HG03571 (cell line): Measurements from ENCODE around the gene SLC43A3.

Experiments used
- ATAC-seq: cut with Tn5 transposase; IDR thresholded peaks from one replicate; pipeline ENCODE4 v1.9.1; 2021; ENCODE audit not compliant: unreplicated experiment

The SLC43A3 gene

DNA sequence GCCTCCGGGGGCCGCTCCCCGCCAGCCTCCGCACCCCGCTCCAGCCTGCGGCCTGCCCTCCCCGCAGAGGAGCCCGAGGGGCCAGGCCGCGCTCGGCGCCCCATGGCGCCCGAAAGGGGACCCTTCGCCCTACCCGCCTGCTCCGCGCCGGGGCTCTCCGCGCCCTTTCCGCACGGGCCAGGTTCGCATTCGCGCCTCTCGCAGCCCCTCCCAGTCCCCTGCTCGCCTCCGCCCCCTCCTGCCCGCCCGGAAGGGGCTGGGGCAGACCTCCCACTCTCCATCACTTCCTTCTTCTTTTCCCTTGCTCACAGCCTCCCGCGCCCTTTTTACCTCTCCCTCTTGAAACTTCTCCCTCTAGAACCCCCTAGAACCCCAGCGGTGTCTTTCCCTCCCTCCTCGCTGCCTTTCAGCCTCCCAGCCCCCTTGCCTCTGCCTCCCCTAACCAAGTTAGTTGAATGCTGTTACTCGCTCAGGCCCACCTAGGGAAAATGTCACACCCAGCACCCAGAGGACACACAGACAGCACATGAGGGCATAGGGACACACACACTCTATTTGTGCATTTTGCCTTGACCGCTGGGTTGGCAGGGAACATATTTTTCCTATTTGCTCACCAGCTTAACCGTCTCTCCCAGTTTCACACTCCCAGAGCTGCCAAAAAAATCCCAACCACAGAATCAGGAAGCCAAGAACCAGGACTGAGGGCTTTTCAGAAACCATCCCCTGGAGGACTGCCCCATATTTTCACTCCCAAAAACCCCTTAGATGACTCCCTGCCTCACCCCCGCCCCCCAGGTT lies at the start of gene SLC43A3:
Gene SLC43A3, minus strand, starts transcription at position 193 of the 798 bp plus-strand sequence. CDS start 949 bp downstream, outside the sequence.
- ATAC-seq, result peak; percentile 52

DNA sequence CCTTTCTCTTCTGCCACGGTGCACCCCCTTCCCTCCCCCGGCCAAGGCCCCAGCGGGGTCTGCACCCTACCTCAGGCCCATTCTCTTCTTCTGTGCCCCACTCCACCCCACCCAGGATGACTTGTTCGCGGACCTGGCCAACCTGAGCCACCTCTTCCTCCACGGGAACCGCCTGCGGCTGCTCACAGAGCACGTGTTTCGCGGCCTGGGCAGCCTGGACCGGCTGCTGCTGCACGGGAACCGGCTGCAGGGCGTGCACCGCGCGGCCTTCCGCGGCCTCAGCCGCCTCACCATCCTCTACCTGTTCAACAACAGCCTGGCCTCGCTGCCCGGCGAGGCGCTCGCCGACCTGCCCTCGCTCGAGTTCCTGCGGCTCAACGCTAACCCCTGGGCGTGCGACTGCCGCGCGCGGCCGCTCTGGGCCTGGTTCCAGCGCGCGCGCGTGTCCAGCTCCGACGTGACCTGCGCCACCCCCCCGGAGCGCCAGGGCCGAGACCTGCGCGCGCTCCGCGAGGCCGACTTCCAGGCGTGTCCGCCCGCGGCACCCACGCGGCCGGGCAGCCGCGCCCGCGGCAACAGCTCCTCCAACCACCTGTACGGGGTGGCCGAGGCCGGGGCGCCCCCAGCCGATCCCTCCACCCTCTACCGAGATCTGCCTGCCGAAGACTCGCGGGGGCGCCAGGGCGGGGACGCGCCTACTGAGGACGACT lies 49.3 kb upstream of the SLC43A3 start:
- ATAC-seq, result peak; percentile 31

DNA sequence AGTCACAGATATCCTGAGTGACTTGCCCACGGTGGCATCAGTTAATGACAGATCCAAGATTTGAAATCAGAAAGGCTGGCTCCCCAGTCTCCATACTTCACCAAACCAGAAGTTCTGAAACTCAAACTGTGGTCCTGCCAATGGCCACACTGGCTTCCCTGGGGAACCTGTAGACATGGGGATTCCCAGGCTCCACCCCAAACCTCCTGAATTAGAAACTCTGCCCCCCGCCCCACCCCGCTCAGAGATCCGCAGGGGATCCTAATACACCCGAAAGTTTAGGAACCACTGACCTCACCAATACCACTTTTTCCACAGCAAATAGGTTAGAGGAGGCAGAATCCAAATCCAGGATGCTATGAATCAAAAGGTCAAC lies 48.7 kb upstream of the SLC43A3 start:
- peak; percentile 24 for ATAC-seq

DNA sequence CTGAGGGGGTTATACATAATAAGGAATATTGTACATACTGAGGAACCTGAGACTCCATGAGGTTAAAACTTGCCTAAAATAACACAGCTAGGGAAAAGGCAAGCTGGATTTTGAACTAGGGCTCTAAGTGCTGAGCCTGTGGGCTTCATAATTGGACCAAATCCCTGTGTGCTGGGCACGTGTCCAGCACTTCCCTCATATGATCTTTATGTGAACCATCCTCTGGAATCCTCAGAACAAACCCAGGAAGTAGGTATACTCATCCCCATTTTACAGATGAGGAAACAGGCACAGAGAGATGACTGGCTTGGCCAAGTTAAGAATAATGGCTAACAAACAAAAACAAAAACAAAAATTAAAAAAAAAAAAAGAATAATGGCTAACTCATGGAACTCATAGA lies 48.3 kb upstream of the SLC43A3 start:
- no peak for ATAC-seq

DNA sequence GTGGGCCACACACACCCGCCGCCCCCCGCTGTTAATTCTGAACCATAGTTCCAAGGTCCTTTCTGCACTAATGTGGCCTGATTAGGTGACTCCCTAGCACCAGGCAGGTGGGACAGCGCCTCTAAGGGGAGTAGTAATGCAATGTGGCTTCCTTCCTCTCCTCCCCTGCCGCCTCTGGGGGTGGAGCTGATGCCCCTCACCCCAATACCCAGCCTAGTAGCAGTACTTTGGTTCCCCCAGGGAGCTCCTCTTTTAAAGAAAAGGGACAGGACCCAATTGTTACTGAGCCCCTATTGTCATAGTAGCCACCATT lies 47.8 kb upstream of the SLC43A3 start:
- no peak for ATAC-seq

DNA sequence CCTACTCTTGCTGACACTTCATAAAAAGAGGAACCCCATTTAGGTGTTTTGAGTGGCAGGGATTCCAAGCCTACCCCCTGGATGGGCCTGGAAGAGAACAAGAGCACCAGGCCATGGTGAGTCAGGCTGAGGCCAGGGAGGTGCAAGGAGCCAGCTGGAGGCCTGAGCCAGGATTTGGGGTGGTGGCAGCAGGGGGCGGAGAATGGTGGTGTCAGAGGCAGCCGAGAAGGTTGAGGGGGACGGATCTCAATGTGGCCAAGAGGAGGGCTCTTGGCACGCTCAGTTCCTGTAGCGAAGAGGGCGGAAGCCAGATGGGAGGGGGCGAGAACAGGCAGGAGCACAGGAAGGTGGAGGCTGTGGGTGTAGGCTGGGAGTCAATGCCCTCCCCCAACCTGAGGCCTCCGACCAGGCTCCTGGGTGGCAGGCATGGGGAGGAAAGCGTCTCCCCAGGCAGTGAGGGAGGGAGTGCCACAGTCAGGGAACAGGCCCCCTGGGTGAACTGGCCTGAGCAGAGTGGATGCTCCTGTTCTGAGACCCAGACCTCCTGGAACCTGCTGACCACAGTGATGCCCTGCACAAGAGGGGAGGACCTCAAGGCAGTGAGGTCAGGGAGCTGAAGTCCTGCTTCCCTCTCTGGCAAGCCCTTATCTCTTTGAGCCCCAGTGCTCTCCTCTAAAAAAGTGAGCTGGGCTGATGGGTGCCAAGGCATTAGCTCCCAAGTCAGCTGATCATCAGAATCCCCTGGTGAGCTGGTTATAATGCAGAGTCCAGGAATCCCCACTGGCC lies 47.3 kb upstream of the SLC43A3 start:
- peak; percentile 34 for ATAC-seq

DNA sequence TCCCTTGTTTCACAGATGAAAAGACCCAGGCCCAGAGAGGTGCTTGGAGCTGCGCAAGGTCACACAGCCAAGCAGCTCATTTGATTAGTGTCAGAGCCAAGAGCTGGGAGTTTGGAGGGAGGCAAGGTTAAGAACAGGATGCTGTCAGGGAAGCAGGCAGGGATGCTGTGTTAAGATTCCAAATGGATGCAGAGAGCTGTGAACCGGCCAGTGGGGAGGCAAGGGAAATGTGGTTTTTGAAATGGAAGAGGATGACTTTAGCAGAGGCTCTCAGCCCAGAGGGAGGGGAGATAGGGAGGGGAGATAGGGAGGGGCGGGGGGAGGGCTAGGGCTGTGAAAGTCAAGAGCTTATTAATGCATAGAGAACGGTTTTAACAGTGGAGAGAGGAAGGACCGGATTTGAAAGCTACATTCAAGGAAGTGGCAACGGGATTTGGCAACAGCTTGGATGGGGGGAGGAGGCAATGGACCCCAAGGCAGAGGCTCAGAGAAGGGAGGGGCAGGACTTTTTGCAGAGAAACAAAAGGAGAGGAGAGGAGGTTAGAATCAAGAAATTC lies 46.4 kb upstream of the SLC43A3 start:
- ATAC-seq, result no peak

DNA sequence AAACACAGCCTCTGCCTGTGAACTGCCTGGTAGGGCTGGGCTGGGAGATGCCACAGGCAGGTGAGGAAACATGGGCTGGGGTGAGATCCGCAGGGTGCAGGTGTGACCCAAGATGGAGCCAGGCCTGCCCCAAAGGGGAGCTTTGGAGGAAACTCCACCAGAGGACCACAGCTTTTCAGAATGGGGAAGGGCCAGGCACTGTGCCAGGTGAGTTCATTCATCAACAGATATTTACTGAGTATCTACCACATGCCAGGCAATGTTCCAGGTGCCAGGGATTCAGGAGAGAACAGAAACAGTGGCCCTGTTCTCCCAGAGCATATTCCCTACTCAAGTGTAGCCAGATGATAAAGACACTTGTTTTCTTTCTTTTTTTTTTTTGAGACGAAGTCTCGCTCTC lies 44.6 kb upstream of the SLC43A3 start:
- ATAC-seq, result no peak

DNA sequence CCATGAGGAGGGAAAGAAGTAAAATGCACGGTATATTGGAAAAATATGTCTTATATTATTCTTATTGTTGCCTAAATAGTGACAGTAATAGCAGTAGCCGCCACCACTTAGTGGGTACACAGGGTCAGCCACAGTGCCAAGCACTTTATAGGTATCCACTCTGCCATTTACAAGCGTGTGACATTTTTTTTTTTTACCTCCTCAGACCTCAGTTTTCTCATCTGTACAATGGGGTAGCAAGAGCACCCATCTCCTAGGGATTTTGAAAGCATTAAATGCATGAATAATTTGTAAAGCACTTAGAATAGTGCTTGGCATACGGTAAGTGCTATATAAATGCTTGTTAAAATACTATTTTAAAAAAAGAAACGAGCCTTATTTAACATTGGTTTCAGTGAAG lies 42.3 kb upstream of the SLC43A3 start:
- ATAC-seq, result no peak

DNA sequence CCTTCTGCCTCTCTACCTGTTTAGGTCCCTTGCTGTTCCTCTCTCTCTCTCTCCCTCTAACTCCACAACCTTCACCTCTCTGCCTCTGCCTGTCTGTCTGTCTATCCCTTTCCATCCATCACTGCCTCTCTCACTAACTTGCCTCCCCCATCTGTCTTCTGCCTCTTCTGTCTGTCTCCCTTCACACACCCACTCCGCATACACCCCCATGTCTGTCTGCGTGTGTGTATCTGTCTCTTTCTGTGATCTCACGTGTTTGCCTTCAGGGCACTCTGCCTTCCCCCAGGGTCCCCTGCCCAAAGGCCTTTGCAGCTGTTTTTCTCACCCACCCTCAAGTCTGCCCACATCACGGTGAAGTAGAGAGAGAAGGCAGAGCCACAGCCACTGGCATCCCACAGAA lies 41.4 kb upstream of the SLC43A3 start:
- no peak for ATAC-seq

DNA sequence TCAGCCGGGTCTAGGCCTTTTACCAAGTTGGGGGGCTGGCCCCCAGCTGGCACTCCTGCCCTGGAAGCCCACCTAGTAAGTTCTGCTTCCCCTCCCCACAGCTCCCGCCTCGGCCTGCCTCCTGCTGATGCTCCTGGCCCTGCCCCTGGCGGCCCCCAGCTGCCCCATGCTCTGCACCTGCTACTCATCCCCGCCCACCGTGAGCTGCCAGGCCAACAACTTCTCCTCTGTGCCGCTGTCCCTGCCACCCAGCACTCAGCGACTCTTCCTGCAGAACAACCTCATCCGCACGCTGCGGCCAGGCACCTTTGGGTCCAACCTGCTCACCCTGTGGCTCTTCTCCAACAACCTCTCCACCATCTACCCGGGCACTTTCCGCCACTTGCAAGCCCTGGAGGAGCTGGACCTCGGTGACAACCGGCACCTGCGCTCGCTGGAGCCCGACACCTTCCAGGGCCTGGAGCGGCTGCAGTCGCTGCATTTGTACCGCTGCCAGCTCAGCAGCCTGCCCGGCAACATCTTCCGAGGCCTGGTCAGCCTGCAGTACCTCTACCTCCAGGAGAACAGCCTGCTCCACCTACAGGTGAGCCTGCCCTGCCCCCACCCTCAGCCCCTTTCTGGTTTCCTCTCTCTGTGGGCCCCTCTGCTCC lies 40.7 kb upstream of the SLC43A3 start:
- no peak for ATAC-seq

DNA sequence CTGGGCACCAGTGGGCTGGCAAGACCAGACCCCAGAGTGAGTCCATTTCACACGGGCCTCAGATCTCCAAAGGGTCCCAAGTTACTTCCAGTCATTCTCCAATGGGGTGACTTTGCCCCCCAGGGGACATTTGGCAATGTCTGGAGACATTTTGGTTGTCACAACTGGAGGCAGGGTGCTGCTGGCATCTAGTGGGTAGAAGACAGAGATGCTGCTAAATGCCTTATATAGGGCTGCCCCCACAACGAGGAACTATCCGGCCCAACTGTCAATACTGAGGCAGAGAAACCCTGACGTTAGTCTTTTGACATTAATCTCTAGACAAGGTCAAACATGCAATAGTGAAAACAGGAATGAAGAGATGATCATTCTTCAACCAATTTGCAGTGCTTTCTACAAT lies 39.8 kb upstream of the SLC43A3 start:
- no peak for ATAC-seq

DNA sequence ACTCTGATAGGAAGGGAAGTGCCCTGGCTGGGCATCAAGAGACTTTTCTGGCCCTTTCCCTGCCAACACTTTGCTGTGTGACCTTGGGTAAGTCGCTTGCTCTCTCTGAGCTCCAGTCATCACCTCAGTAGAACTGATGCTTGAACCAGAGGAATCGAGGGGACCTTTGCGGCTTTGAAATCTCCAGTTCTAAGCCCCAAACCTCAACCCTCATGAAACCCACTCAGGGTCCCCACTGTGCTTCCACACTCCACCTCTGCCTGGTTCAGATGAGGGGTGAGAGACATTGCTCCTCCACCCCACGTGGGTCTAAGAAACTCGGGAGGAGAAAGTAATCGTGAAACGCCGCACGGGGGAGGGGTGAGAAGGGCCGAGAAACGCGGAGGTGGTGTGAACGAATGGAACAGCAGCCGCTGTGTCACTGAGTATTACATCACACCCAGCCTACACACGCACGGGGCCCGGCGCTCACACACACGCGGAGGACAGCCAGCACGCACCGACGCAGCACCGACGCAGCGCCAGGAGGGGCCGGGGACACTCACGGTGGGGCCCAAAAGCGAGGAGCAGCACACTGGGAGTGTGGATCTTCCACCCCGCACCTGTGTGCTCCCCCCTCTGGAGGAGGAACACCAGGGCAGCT lies 37.7 kb upstream of the SLC43A3 start:
- ATAC-seq, result no peak

DNA sequence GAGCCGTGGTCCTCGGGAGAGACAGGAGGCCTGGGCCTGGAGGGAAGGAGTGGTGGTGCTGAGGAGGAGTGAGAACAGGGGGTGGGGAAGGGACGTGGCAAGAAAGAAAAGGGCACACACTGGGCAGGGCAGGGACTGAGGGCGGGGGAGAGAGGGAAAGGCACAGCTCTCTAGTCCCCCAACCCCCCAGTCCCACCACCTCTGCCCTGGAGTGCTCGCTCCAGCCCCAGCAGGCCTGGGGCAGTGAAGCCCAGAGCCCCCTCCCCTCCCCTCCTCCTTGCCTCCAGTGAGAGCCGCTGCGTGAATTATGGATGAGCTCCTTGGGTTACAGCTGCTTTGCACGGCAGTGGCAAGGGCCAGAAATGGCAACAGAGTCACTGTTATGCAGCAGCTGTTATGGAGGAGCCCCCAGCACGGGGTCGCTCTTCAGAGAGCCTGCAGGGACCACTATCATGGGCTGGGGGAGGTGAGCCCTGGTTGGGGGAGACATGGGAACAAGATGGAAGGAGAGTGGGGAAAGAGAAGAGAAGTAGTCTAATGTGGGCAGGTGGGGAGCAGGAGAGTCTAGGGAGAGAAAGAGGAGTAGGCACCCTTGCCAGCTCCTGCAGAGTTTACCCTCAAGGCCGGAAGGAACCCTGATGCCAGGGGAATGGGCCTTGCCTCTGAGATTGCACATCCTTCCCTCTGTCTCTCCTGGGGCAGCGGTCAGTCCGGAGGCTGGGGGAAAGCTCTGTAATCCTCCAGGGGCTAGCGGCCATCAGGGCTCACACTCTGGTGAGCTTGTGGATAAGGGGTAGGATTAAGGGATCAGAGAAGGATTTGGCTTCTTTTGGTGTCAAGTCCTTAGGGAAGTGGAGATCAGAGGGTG lies 37.0 kb upstream of the SLC43A3 start:
- no peak for ATAC-seq

DNA sequence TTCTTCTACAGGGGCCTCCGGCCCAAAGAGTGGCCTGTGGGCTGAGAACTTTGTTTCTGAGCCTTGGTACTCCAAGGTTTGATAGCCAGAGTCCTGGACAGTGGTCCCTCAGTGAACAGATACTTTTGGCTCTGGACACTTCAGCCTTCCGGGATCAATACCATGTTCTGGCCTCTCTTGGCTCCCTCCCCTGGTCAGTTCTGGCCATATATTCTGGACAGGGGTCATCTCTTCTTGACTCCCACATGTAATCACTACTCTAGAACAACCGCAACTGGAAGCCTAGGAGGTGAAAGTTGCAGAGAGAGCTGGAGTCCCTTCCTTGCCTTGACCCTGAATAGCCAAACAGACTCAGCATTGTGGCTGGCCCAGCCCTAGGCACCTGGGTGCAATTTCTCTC lies 35.7 kb upstream of the SLC43A3 start:
- no peak for ATAC-seq

DNA sequence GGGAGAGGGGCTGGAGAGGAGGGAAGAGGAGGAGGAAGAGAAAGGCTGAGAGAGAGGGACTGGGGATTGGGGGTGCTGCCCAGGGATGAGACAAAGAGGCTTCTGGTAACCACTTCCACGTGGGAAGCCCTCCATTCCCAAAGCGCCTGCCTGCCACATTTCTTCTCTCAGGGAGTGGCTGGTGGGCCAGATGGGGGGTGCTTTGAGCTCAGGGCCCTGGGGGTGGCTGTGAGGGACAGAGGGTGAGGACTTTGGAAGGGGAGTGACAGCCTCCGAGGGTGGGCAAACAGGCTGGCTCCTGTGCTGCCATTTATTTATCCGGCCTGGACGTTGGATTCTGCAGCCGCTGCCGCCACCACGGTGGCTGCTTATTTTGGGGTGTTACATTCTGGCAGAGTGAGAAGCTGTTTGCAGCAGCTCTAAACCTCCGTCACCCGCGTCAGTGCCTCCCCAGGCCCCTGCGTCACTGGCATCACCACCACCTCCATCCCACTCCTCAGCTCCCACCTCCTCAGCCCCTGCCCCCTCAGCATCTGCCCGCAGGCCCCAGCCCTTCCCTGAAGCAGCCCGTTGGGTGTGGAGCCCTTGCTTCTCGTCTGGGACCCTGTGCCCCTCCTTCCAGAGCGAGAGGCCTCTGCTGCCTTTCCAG lies 35.0 kb upstream of the SLC43A3 start:
- no peak for ATAC-seq

DNA sequence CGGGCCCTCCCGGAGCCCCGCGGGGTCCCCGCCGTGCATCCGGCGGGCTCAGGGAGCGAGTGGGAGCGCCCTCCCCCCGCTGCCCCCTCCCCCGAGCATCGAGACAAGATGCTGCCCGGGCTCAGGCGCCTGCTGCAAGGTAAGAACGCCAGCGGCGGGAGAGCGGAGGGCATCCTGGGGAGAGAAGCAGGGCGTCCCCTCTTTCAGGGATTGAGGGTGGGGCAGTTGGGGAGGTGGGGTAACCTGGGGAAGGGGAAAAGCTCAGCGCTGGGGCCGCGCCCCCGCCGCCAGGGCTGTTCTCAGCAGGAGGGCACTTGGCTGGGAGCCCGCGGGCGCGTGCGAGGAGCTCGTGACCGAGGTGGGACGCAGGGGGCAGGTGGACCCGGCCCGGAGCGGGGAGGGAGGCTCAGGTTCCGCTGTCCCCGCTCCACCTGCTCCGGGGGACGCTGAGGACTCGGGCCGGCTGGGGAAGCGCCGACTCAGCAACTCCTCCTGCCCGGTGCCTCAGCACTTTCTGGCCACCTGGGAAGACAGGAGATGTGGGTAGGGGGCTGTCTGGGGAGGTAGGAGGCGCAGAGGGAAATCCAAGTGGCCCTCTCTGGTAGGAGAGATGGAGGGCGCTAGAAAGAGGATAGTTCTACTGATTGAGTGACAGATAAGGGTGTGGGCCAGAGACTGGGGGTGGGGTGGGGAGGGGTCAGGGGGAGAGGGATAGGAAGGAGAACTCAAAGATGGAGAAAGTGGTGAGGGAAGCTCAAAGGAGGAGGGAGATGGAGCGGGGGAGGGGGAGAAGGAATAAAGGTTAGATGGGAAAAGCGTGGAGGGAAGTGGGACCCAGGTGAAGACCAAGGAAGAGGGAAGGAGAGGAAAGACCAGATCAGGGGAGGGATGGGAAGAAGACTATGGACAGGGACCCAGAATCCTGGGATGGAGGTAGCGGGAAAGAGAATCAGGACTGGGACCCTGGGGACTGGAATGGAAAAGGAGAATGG lies 34.1 kb upstream of the SLC43A3 start:
- no peak for ATAC-seq
